NCI-H1694 treated with DMSO at 0.1 percent for 48 hours (cell line): ENCODE results near the gene GOLPH3.
"Not testable (repeated sequence)": the region's sequence is repeated elsewhere in the genome, so short reads cannot be mapped to it uniquely, and the experiment has no call there.

Source experiments
- DNase-seq: peaks from one replicate; lab custom pipeline; 2025; lab: John Stamatoyannopoulos, UW

GOLPH3 gene

GRCh38 chr5:32174011-32174870 lies at the start of gene GOLPH3:
Gene GOLPH3, minus strand, starts transcription at chr5:32174319. Its CDS starts 285 bp downstream, at chr5:32174034.
- DNase-seq: peak; percentile 83

- DNase-seq: no peak
Observed at GRCh38 chr5:32222723-32223470, 48.8 kb upstream of the GOLPH3 start.

- DNase-seq: no peak
Observed at GRCh38 chr5:32217886-32218396, 43.8 kb upstream of the GOLPH3 start.

- not testable (repeated sequence) for DNase-seq
Observed at GRCh38 chr5:32214344-32214743, 40.2 kb upstream of the GOLPH3 start.

GRCh38 chr5:32210151-32210550 lies 36.0 kb upstream of the GOLPH3 start:
- DNase-seq: no peak

GRCh38 chr5:32208837-32209236 lies 34.7 kb upstream of the GOLPH3 start:
- not testable (repeated sequence) for DNase-seq

GRCh38 chr5:32207355-32207634 lies 33.2 kb upstream of the GOLPH3 start:
- DNase-seq: no peak

GRCh38 chr5:32206509-32207354 lies 32.6 kb upstream of the GOLPH3 start:
- no peak for DNase-seq

GRCh38 chr5:32206053-32206452 lies 31.9 kb upstream of the GOLPH3 start:
- no peak for DNase-seq

GRCh38 chr5:32202394-32202793 lies 28.3 kb upstream of the GOLPH3 start:
- no peak for DNase-seq

- DNase-seq: no peak
Observed at GRCh38 chr5:32201122-32201753, 27.1 kb upstream of the GOLPH3 start.

- DNase-seq: no peak
Observed at GRCh38 chr5:32197032-32197431, 22.9 kb upstream of the GOLPH3 start.

GRCh38 chr5:32195265-32195664 lies 21.1 kb upstream of the GOLPH3 start:
- DNase-seq: no peak

GRCh38 chr5:32193591-32193990 lies 19.5 kb upstream of the GOLPH3 start:
- peak; percentile 89 for DNase-seq

GRCh38 chr5:32190095-32190494 lies 16.0 kb upstream of the GOLPH3 start:
- DNase-seq: no peak

- no peak for DNase-seq
Observed at GRCh38 chr5:32187675-32188074, 13.6 kb upstream of the GOLPH3 start.

GRCh38 chr5:32182463-32183063 lies 8.4 kb upstream of the GOLPH3 start:
- no peak for DNase-seq

GRCh38 chr5:32173267-32174010 lies 680 bp downstream of the GOLPH3 start:
- peak; percentile 53 for DNase-seq

- DNase-seq: no peak
Observed at GRCh38 chr5:32172923-32173266, 1.2 kb downstream of the GOLPH3 start.

GRCh38 chr5:32172186-32172911 lies 1.8 kb downstream of the GOLPH3 start:
- not testable (repeated sequence) for DNase-seq
